ENCODE data around the gene LMTK3. TPM values are rescaled to one million over a fixed set of nuclear protein-coding genes. Genes with fewer than 3 reads are reported as not detected.
"Not testable (repeated sequence)": the region's sequence is repeated elsewhere in the genome, so short reads cannot be mapped to it uniquely, and the experiment has no call there.

LMTK3 gene
- total RNA-seq, 2 experiments from 2014 or later, result 10.2 to 12.8 TPM

DNA sequence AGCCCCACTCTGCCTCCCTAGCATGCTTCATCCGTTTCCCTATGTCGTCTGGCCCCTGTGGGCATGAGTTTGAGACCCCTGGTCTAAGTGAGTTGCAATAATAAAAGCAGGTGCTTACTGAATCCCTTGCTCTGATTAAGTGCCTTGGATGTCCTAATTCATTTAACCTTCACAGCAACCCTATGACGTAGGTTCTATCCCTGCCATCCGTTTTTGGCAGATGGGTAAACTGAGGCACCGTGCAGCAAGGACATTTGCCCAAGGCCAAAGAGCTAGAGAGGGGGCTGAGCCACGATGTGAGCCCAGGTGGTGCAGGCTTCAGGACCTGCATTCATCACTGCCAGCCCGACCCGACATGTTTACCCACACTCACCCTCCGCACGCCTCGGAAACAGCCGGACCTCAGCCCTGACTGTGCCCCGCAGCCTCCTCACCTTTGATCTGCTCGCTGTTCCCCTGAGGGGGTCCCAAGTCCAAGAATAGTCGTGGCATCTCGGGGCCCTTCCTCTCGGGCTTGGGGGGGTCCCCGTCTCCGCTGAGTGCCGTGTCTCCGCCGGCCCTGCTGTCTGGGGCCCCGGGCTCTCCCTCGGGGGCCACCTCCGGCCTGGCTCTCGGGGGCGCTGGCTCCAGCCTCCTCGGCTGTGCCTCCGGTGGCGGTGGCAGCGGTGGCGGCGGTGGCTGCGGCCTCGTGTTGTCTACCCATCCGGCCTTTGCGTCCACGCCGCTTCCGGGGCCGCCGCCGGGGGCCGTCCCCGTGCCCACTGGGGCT, 14.5 kb downstream of the LMTK3 start:
- peaks cover 20% of the 10 kb centered on the region for H3K27me3 Mint-ChIP-seq
- H3K9me3 Mint-ChIP-seq, result no peaks in the 10 kb centered on the region
- DNase-seq (no peak), ATAC-seq (ENCODE audit: low read depth) (no peak)
- POLR2A ChIA-PET, result no interaction called here
- peaks cover 27% of the 10 kb centered on the region for H3K4me1 Mint-ChIP-seq
- H3K36me3 Mint-ChIP-seq, result no peaks in the 10 kb centered on the region
- H3K4me3 Mint-ChIP-seq, result no peak overlapping the region
- no peak overlapping the region for H3K27ac Mint-ChIP-seq

DNA sequence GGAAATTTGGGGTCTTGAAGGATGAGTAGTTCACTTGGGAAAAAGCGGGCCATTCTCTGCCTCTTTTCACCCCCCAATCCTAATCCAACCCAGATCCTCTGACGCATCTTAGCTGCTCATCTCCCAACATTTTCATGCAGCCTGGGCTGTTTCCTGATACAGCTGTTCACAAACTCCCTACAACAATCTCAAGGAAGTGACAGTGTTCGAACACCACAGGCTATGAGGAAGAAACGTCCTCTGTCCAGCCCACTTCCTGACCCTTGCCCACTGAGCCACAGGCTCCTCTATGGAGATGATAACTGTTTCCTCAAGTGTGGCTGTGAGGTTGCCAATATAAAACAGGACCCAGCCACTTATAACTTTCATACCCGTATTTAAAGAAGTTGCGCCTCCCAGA, 16.2 kb downstream of the LMTK3 start:
- Mint-ChIP-seq H3K9me3 (no peaks in the 10 kb centered on the region), H3K4me3 (no peak overlapping the region), H3K4me1 (peaks cover 26% of the 10 kb centered on the region), H3K27ac (no peak overlapping the region), H3K36me3 (no peaks in the 10 kb centered on the region), H3K27me3 (peaks cover 29% of the 10 kb centered on the region)
- POLR2A ChIA-PET, result interaction anchor here (0.7 kb wide), 1 partner anchor 15 kb away, joined by 4 read pairs; no protein-coding TSS in a partner anchor
- DNase-seq, result no peak
- no peak for ATAC-seq (ENCODE audit: low read depth)

GRCh38 chr19:48493718-48494401, 17.8 kb downstream of the LMTK3 start:
- Mint-ChIP-seq H3K4me1 (peaks cover 27% of the 10 kb centered on the region), H3K27ac (no peak overlapping the region), H3K27me3 (peaks cover 31% of the 10 kb centered on the region), H3K36me3 (no peaks in the 10 kb centered on the region), H3K9me3 (no peaks in the 10 kb centered on the region), H3K4me3 (peak overlapping the region; percentile 80)
- DNase-seq, result no peak
- ATAC-seq (ENCODE audit: low read depth), result peak; percentile 21
- POLR2A ChIA-PET, result interaction anchor here (0.5 to 1.0 kb wide), 4 partner anchors 13 to 145 kb away, joined by 3 to 9 read pairs (median 5); partner anchors contain the start of genes RPL18 and SPHK2

DNA sequence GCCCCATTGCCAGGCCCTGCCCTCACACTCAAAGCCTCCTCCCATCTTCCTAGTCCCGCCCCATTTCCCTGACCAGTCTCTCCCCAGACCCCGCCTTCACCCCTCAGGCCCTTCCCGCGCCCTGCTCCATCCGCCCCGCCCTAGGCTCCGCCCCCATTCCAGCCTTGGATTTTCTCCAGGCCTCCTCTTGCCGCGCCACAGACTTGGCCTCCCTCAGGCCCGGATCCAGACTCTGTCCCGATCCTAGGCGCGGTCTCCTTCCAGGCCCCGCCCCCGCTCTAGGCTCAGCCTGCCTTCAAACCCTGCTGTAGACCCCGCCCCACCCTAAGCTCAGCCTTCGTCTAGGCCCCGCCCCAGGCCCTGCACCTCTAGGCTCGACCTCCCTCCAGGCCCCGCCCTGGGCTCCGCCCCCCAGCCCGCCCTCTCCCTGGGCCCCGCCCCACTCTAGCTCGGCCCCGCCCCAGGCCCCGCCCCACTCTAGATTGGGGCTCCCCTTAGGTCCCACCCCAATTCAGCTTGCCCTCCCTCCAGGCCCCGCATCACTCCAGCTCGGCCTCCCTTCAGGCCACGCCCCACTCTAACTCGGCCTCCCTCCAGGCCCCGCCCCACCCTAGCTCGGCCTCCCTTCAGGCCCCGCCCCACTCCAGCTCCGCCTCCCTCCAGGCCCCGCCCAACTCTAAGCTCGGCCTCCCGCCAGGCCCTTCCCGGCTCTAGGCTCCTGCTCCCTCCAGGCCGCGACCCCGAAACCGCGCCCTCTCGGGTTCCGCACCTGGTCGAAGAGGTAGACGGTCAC, 18.5 kb downstream of the LMTK3 start:
- Mint-ChIP-seq H3K4me3 (peak overlapping the region; percentile 75), H3K27me3 (peaks cover 31% of the 10 kb centered on the region), H3K9me3 (no peaks in the 10 kb centered on the region), H3K36me3 (no peaks in the 10 kb centered on the region), H3K4me1 (peaks cover 27% of the 10 kb centered on the region), H3K27ac (peak overlapping the region; percentile 76)
- POLR2A ChIA-PET, result interaction anchor here (0.5 to 1.0 kb wide), 5 partner anchors 12 to 146 kb away, joined by 3 to 9 read pairs (median 5); partner anchors contain the start of genes RPL18 and SPHK2
- DNase-seq (peak; percentile 87), ATAC-seq (ENCODE audit: low read depth) (peak; percentile 75)

DNA sequence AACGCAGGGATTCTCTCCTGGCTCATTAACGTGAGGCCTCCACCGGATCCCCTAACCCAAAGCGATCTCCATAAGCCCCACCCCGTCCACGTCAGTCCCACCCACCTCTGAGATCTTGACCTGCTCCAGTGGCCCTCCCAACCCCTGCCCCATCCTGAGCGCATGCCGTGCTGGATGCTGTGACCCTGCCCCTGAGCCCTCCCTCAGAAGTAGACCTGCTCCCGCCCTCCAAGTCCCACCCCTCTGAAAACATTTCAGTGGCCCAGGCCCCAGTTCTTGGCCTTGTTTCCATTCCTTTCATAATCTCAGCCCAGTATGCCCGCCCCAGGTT, 19.9 kb downstream of the LMTK3 start:
- H3K4me1 Mint-ChIP-seq, result peaks cover 27% of the 10 kb centered on the region
- POLR2A ChIA-PET, result interaction anchor here (0.5 kb wide), 1 partner anchor 157 kb away, joined by 3 read pairs; no protein-coding TSS in a partner anchor
- ATAC-seq (ENCODE audit: low read depth) (no peak), DNase-seq (no peak)
- H3K27ac Mint-ChIP-seq, result no peak overlapping the region
- peak overlapping the region; percentile 58 for H3K4me3 Mint-ChIP-seq
- no peaks in the 10 kb centered on the region for H3K9me3 Mint-ChIP-seq
- H3K27me3 Mint-ChIP-seq, result peaks cover 31% of the 10 kb centered on the region
- no peaks in the 10 kb centered on the region for H3K36me3 Mint-ChIP-seq

DNA sequence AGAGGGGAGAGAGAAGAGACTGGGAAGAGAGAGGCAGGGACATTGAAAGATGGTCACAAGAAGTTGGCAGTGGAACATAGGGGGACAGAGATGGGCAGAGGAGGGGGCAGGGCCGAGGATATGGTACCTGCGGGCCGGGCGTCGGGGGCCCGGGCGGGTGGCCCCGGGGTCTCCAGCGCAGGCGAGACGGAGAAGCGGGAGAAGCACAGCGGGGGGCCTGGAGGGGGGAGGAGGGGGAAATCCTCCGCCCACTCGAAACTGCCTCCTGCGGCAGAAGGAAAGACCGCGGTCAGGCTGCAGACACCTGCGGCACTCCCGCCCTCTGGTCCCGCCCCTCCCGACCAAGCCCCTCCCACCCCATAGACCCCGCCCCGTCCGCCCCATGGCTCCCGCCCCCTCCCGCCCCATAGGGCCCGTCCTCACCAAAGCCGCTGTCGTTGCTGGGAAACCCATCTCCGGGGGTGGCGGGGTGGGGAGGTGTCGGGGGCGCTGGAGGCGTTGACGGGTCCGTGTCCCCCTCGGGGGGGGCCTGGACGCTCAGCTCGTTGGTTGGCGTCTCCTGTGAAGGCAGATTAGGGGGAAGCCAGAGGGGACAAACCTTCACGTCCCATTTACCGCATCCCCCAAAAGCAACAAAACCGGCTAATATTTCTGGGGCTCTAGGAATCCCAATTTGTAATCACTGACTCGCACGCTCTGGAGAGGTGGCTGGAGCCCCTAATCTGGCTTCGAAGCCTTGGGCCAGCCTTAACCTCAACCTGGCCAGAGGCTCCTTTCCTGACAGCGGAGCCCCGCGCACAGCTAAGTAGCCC, 20.4 kb downstream of the LMTK3 start:
- H3K4me1 Mint-ChIP-seq, result peaks cover 27% of the 10 kb centered on the region
- DNase-seq (peak; percentile 64), ATAC-seq (ENCODE audit: low read depth) (no peak)
- POLR2A ChIA-PET, result interaction anchor here (0.5 to 0.7 kb wide), 2 partner anchors 157 to 659 kb away, joined by 3 to 4 read pairs; no protein-coding TSS in a partner anchor
- no peak overlapping the region for H3K27ac Mint-ChIP-seq
- H3K9me3 Mint-ChIP-seq, result no peaks in the 10 kb centered on the region
- H3K4me3 Mint-ChIP-seq, result peak overlapping the region; percentile 58
- no peaks in the 10 kb centered on the region for H3K36me3 Mint-ChIP-seq
- H3K27me3 Mint-ChIP-seq, result peaks cover 31% of the 10 kb centered on the region

DNA sequence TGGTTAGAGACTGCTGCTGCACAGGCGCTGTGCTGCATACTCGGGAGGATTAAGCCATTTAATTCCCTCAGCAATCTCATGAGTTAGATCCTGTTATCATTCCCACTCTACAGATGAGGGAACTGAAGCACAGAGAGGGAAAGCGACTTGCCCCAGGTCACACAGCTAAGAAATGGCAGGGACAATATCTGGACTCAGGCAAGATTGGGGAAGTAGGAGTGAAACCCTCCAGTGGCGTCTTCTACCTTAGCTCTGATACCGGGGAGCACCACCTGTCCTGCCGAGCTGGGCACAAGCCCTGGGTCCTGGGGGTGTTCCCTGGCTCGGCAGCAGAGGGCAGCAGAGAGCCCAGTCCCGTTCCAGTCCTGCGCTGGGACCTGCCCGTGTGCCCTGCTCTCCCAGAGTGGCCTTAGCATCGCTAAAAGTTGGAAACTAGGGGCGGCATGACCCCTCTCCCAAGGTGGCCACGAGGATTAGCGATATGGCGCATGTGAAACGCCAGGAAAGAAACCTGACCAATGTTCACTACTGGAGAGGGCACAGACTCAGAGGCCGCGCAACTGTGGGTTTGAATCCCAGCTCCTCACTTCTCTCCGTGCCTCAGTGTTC, 21.9 kb downstream of the LMTK3 start:
- POLR2A ChIA-PET, result interaction anchor here (0.8 to 1.7 kb wide), 6 partner anchors 9 to 129 kb away, joined by 3 to 12 read pairs (median 4); partner anchors contain the start of genes RPL18 and SPHK2
- H3K27ac Mint-ChIP-seq, result no peak overlapping the region
- peaks cover 20% of the 10 kb centered on the region for H3K4me1 Mint-ChIP-seq
- DNase-seq (peak; percentile 90), ATAC-seq (ENCODE audit: low read depth) (peak; percentile 40)
- peaks cover 21% of the 10 kb centered on the region for H3K27me3 Mint-ChIP-seq
- no peaks in the 10 kb centered on the region for H3K36me3 Mint-ChIP-seq
- no peak overlapping the region for H3K4me3 Mint-ChIP-seq
- no peaks in the 10 kb centered on the region for H3K9me3 Mint-ChIP-seq

DNA sequence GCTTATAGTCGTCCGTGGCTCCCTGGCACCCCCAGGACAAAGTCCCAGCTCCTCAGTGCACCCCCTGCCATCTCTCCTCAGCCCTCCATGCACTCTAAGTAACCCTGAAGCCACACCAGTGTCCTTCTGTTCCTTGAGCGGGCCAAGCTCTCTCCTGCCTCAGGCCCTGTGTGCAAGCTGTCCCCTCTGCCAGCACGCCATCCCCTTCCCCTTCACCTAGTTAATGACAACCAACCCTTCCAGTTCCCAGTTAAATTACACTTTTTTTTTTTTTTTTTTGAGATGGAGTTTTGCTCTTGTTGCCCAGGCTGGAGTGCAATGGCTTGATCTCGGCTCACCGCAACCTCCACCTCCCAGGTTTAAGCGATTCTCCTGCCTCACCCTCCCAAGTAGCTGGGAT, 23.2 kb downstream of the LMTK3 start:
- H3K36me3 Mint-ChIP-seq; H3K4me3 Mint-ChIP-seq; DNase-seq; H3K9me3 Mint-ChIP-seq; POLR2A ChIA-PET; H3K27ac Mint-ChIP-seq; ATAC-seq (ENCODE audit: low read depth): not testable (repeated sequence)
- Mint-ChIP-seq H3K27me3 (peaks cover 16% of the 10 kb centered on the region), H3K4me1 (peaks cover 19% of the 10 kb centered on the region)

- no peak overlapping the region for H3K27ac Mint-ChIP-seq
- peaks cover 18% of the 10 kb centered on the region for H3K4me1 Mint-ChIP-seq
- H3K36me3 Mint-ChIP-seq, result no peaks in the 10 kb centered on the region
- POLR2A ChIA-PET, result interaction anchor here (1.7 kb wide), 1 partner anchor 96 kb away, joined by 3 read pairs; no protein-coding TSS in a partner anchor
- H3K4me3 Mint-ChIP-seq, result no peak overlapping the region
- peaks cover 16% of the 10 kb centered on the region for H3K27me3 Mint-ChIP-seq
- H3K9me3 Mint-ChIP-seq, result no peaks in the 10 kb centered on the region
- ATAC-seq (ENCODE audit: low read depth) (no peak), DNase-seq (no peak)
These were observed 23.7 kb downstream of the LMTK3 start for GRCh38 chr19:48487948-48488347.

DNA sequence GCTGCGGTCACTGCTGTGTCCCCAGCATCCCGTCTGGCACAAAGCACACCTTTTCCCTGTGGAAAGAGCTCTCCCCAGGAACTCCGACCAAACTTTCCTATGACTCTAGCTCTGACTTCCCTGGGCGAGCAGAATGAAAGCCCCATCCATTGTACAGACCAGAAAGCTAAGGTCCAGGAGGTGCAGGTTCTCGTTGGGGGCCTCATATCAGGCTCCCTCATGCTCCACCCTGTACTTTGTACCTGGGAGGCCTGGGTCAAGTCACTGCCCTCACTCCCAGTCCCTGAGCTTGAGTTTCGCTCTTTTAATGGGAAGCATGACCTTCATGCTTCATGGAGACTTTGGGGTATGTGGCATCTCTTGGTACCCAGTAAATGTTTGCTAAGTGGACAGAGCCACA, 24.1 kb downstream of the LMTK3 start:
- H3K4me3 Mint-ChIP-seq, result no peak overlapping the region
- DNase-seq (no peak), ATAC-seq (ENCODE audit: low read depth) (no peak)
- H3K27me3 Mint-ChIP-seq, result peaks cover 13% of the 10 kb centered on the region
- H3K9me3 Mint-ChIP-seq, result no peaks in the 10 kb centered on the region
- H3K36me3 Mint-ChIP-seq, result no peaks in the 10 kb centered on the region
- POLR2A ChIA-PET, result interaction anchor here (1.7 kb wide), 1 partner anchor 97 kb away, joined by 3 read pairs; no protein-coding TSS in a partner anchor
- H3K27ac Mint-ChIP-seq, result no peak overlapping the region
- peaks cover 14% of the 10 kb centered on the region for H3K4me1 Mint-ChIP-seq

DNA sequence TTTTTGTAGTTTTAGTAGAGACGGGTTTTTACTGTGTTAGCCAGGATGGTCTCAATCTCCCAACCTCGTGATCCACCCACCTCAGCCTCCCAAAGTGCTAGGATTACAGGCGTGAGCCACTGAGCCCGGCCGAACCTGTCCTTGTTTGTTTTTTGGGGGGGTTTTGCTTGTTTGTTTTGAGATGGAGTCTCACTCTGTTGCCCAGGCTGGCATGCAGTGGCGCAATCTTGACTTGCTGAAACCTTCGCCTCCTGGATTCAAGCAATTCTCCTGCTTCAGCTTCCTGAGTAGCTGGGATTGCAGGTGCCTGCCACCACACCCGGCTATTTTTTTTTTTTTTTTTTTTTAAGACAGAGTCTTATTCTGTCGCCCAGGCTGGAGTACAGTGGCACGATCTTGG, 24.9 kb downstream of the LMTK3 start:
- Mint-ChIP-seq H3K4me1 (peaks cover 14% of the 10 kb centered on the region), H3K27me3 (peaks cover 11% of the 10 kb centered on the region)
- not testable (repeated sequence) for H3K4me3 Mint-ChIP-seq; ATAC-seq (ENCODE audit: low read depth); H3K9me3 Mint-ChIP-seq; H3K27ac Mint-ChIP-seq; DNase-seq; H3K36me3 Mint-ChIP-seq
- POLR2A ChIA-PET, result interaction anchor here (1.7 kb wide), 1 partner anchor 98 kb away, joined by 3 read pairs; no protein-coding TSS in a partner anchor

DNA sequence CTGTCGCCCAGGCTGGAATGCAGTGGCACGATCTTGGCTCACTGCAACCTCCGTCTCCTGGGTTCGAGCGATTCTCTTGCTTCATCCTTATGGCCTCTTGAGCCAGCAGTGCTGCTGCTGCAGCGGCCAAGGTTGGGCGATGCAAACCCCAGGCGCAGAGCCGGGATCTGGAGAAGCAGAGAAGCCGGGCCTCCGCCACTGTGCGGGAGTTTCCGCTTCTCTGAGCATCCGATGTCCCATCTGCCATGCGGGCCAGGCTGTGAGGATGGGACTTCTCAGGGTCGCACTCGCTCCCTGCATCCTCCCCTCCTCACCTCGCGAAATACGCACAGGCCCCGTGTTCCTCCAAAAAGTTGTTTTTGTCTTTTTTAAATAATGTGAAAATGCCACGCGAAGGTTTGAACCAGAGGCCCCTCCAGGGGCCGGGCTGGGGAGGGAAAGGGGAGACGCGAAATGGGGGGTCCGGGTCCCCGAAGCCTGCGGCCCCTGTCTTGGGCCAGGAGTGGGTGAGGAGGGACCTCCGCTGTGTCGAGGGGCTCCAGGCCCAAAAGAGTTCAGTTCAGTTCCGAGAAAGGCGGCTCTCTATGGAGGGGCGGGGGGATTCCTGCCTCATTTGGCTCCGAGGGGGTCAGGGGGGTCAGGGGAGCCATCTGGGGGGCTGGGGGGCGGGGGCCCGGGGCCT, 26.6 kb downstream of the LMTK3 start:
- POLR2A ChIA-PET, result no interaction called here
- H3K4me3 Mint-ChIP-seq, result no peak overlapping the region

More for the DNA sequence above, 26.6 kb downstream of the LMTK3 start:
- H3K9me3 Mint-ChIP-seq, result no peaks in the 10 kb centered on the region
- H3K27ac Mint-ChIP-seq, result no peak overlapping the region
- ATAC-seq (ENCODE audit: low read depth), result no peak
- H3K4me1 Mint-ChIP-seq, result peaks cover 17% of the 10 kb centered on the region
- DNase-seq, result no peak
- no peaks in the 10 kb centered on the region for H3K36me3 Mint-ChIP-seq
- no peaks in the 10 kb centered on the region for H3K27me3 Mint-ChIP-seq
